NOMO-1 treated with DMSO at 0.1 percent for 48 hours (cell line): ENCODE results near the gene CCDC102A.

Experiments used
- DNase-seq: peaks from one replicate; lab custom pipeline; 2025; ENCODE audit not compliant: unreplicated experiment; lab: John Stamatoyannopoulos, UW

Gene CCDC102A

DNA sequence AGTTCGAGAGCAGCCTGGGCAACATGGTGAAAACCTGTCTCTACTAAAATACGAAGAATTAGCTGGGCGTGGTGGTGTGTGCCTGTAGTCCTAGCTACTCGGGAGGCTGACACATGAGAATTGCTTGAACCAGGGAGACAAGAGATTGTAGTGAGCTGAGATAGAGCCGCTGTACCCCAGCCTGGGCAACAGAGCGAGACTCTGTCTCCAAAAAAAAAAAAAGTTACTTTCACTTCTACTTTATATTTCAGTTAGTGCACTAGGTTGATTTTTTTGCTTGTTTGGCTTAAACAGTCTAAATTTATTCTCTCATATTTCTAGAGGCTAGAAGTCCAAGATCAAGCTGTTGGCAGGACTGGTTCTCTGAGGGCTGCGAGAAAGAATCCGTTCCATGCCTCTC is 13.4 kb downstream of the CCDC102A start:
- DNase-seq, result no peak

DNA sequence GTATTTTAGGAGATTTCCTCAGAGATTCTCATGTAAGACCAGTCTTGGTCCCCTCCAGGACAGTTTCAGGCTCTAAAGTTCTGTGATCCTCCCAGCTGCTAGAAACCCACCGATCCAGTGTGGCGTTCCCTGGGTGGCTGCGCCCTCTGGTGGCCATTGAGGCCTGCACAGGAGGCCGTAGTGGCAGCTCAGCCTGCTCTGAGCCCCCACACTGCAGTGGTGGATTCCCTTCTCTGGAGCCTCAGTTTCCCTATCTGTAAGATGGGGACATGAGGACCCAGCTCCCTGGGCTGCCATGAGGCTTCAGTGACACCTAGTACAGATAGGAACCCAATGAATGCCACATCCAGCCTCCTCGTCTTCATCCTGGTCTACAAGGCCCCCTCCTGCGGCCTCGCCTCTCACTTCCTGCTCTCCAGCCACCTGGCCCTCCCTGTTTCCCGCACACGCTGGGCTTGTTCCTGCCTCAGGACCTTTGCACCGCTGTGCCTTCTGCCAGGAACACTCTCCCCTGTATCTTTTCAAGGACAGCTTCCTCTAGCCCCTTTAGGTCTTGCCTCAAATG is 16.5 kb downstream of the CCDC102A start:
- peak; percentile 43 for DNase-seq

GRCh38 chr16:57518922-57519321 is 17.4 kb downstream of the CCDC102A start:
- no peak for DNase-seq

DNA sequence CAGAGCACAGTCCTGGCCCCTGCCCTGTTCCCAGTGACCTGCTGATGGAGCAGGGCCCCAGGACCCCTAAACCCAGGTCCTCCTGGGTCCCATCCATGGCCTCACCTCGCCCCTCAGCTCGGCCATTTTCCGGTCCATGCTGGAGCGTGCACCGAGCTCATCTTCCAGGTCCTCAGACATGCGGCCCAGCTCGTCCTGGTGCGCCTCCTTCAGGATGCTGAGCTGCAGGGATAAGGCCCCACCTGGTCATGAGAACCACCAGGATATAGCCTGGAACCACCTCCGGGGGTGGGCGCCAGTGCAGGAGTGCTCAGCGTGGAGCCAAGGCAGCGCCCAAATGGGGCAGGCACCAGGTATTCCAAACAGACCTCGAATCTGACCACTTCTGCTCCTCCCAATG is 17.9 kb downstream of the CCDC102A start:
- DNase-seq, result no peak

- no peak for DNase-seq
These were observed 18.7 kb downstream of the CCDC102A start for GRCh38 chr16:57517397-57518367.

- DNase-seq, result no peak
These were observed 19.6 kb downstream of the CCDC102A start for GRCh38 chr16:57516773-57517172.

GRCh38 chr16:57516176-57516725 is 20.1 kb downstream of the CCDC102A start:
- no peak for DNase-seq

- DNase-seq, result no peak
These were observed 21.4 kb downstream of the CCDC102A start for GRCh38 chr16:57514791-57515600.

GRCh38 chr16:57514371-57514770 is 22.0 kb downstream of the CCDC102A start:
- no peak for DNase-seq

- DNase-seq, result no peak
These were observed 22.8 kb downstream of the CCDC102A start for GRCh38 chr16:57513371-57514102.

DNA sequence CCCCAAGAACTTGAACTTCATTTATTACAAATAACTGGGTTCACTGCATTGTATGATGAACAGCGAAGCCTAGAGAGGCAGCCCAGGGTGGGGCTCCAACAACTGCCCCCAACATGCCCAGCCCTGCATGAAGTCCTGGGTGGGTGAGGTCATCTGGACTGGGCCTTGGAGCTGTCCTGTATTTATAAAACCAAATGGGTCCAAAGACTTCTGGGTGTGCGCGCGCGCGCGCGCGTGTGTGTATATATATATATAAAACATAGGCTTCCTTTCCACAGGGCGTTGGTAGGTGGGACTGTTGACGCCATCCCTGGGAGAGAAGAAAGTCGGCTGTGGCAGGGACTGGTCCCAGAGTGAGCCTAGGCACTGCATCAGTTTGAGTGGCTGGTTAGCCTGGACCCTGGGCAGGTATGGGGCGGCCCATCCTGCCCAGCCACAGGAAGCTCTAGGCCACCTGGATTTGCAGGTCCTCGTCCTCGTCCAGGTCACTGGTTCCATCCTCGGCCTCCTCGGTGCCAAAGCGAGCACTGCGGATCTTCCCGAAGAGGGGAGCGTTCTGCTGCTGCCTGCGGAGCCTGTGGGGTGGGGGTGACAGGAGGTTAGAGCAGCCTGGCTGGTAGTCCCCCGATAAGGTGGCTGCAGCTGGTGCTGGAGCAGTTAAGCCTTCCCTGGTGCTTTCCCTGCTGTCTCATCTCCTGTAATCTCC is 23.9 kb downstream of the CCDC102A start:
- DNase-seq, result no peak

DNA sequence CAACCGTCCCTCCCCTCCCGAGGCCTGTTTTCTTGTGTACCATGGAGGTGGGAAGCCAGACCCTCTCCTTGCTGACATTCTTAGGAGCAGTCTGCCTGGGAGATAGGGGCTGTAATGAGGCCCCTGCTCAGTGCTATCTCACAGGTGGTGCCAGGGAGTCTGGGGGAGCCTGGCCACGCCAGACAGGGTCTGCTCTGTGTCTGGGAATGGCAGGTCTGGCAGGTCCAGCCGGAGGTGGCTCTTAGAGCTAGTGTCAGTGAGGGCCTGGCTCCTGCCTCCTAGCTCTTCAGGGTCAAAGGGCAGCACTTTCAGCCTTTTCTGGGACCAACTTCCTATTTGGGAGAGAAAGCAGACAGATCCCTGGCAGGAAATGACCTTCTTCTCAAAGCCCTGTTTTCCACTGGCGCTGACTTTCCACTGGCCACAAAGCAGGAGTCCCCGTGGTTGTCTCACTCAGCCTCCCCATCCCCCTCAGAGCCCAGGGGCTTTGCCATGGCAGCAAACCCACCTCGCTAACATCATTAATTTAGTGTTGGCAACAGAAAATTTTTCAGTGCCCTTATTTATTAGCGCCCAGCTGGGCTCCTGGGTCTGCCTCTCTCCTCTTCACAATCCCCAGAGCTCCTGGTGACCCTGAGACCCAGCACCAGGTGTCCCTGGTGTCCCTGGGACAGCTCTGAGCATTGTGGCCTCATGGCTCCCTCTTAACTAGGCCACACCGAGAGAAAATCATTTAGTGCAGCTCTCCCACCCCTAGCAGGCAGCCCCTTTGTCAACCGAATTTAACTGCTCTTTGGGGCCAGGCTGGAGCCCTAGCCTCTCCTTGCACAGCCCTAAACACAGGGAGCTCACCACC is 26.1 kb downstream of the CCDC102A start:
- DNase-seq, result no peak

GRCh38 chr16:57509231-57509923 is 27.0 kb downstream of the CCDC102A start:
- no peak for DNase-seq

GRCh38 chr16:57508035-57508425 is 28.3 kb downstream of the CCDC102A start:
- no peak for DNase-seq

DNA sequence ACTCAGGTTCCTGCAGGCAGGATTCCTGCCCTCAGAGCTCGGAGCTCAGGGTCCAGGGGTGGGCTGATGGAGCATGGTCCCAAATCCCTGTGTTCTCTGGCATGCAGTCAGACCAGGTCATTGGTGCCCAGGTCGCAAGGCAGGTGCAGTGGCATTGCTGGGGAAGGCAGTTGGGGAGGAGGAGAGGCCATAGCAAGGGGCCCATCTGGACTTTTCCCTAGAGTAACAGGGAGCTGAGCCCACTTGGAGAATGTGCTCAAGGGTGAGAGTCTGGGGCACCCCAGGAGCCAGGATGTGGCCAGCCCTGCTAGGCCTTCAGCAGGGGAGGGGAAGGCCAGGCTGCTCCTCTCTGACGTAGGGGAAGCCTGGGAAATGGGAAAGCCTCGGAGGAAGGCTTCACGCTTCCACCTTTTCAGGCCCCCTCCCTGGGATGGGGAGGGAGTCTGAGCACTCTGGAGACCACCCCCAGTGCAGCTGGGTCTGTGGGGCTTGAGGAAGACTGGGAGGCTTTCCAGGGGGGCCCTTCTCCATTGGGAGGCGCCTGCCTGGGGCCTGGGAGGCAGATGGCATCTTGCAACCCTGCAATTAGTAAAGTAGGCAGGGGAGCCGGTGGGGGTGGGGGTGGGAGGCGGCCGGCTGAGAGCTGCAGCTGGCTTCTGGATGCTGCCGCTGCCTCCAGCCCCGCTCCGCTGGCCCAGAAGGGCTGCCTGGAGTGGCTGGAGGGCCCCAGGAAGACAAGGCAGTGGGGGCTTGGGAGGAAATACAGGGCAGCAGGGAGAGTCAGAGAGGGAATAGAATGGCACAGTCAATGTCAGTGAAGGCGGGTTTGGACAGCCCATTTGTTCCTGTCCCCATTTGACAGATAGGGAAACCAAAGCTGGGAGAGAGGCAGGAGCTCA is 29.0 kb downstream of the CCDC102A start:
- DNase-seq, result no peak

- DNase-seq, result no peak
These were observed 31.2 kb downstream of the CCDC102A start for GRCh38 chr16:57505169-57505568.

DNA sequence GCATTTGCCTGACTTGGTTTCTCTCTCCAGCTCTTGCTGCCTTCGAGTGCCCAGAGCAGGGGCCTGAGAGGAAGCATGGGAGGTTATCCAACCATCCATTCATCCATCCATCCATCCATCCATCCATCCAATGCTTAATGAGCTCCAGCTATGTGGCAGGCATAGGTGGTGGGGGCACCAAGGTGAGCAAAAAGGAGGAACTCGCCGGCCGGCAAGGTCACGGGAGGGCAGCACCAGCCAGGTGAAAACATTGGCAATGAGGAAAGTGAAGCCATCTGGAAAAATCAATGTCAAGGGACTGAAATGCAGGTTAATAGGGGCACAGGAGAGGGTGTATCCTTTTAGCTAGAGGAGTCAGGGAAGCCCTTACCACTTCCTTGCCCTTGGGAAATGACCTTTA is 31.9 kb downstream of the CCDC102A start:
- no peak for DNase-seq

GRCh38 chr16:57504001-57504400 is 32.4 kb downstream of the CCDC102A start:
- no peak for DNase-seq
